Measurements from ENCODE around the gene PARP3. TPM values are rescaled to one million over a fixed set of nuclear protein-coding genes. Genes with fewer than 3 reads are reported as not detected.
A peak's percentile ranks its signal among the peaks of the same experiment; 100 is the strongest.
"Not testable (repeated sequence)": the region's sequence is repeated elsewhere in the genome, so short reads cannot be mapped to it uniquely, and the experiment has no call there.

The PARP3 gene
- total RNA-seq, 4 donors from 2014 or later: 5.1 to 22.4 (median 11.4) TPM

DNA sequence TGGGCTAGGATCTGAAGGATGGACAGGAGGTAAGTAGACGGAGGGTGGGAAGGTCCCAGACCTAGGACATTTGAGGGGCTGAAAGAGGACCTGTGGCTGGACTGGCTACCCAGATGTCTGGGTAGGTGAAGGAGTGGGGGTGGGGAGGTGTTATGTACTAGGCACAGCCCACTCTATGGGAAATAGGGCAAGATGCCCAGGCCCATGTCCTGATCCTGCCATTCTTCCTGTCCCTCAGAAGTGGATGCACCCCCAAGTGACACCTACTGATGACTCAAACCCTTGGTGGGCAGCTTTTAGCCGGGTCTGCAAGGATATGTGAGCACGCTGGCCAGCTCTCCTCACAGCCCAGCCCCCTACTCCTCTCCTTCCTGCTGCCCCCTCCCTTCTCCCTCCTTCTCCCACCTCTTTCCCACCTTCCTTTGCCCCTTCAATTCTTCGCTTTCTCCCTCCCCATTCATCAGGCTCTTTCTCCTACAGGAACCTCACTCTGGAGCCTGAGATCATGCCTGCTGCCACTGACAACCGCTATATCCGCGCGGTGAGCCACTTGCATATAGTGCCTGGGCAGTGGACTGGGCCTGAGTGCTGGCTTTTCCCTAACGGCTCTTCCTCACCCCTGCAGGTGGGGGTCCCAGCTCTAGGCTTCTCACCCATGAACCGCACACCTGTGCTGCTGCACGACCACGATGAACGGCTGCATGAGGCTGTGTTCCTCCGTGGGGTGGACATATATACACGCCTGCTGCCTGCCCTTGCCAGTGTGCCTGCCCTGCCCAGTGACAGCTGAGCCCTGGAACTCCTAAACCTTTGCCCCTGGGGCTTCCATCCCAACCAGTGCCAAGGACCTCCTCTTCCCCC is 46.4 kb downstream of the PARP3 start:
- no peak overlapping the region for H3K4me3 ChIP-seq
- H3K9me3 ChIP-seq: no peaks in the 10 kb centered on the region
- DNase-seq: no peak
- no peaks in the 10 kb centered on the region for H3K36me3 ChIP-seq
- H3K27me3 ChIP-seq: no peaks in the 10 kb centered on the region
- TF ChIP-seq POLR2A (IDR thresholded peaks at IDR 0.05) (no peak), CTCF (IDR thresholded peaks at IDR 0.05) (no peak)
- no peak overlapping the region for H3K27ac ChIP-seq
- intact Hi-C loops (cut with DNase I; ENCODE audit: low total_unique reads): no loop called here
- H3K4me1 ChIP-seq: peaks cover 0 to 8% of the 10 kb centered on the region in 2 donors

DNA sequence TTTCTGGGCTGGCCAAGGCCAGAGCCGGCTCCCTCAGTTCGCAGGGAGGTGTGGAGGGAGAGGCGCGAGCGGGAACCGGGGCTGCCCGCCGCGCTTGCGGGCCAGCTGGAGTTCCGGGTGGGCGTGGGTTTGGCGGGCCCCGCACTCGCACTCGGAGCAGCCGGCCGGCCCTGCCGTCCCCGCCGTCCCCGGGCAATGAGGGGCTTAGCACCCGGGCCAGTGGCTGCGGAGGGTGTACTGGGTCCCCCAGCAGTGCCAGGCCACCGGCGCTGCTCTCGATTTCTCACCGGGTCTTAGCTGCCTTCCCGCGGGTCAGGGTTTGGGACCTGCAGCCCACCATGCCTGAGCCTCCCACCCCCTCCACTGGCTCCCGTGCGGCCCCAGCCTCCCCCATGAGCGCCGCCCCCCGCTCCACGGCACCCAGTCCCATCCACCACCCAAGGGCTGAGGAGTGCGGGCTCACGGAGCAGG is 48.4 kb downstream of the PARP3 start:
- H3K36me3 ChIP-seq; DNase-seq; H3K27ac ChIP-seq; intact Hi-C loops (cut with DNase I; ENCODE audit: low total_unique reads); H3K4me1 ChIP-seq; H3K27me3 ChIP-seq; H3K9me3 ChIP-seq; H3K4me3 ChIP-seq: not testable (repeated sequence)

- intact Hi-C loops (cut with DNase I; ENCODE audit: low total_unique reads): no loop called here
- DNase-seq: no peak
- no peaks in the 10 kb centered on the region for H3K36me3 ChIP-seq
- no peak overlapping the region for H3K27ac ChIP-seq
- no peaks in the 10 kb centered on the region for H3K9me3 ChIP-seq
- peaks cover 0 to 6% of the 10 kb centered on the region in 2 donors for H3K4me1 ChIP-seq
- H3K4me3 ChIP-seq: no peak overlapping the region
- H3K27me3 ChIP-seq: no peaks in the 10 kb centered on the region
- TF ChIP-seq CTCF (IDR thresholded peaks at IDR 0.05): no peak
- no peak for TF ChIP-seq POLR2A (IDR thresholded peaks at IDR 0.05)
These were observed 50.0 kb downstream of the PARP3 start for GRCh38 chr3:51992017-51992682.

DNA sequence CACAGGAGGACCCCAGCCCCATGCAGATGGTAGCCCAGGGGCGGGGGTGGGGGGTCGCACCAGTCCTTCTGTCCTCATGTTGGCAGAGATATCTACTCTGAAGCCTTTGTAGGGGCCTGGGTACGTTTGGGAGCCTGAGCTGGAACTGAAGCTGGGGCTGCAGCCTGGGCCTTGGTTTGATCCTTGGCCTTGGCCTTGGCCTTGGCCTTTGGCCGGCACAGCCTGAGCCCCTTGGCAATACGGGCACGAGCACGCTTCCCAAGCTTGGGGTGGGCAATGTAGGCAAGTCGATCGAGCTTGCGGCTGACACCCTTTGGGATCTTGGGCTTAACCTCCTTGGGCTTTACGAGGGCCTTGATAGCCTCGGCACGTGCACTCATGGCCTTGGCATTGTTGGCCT is 51.5 kb downstream of the PARP3 start:
- H3K4me1 ChIP-seq; DNase-seq; H3K4me3 ChIP-seq; H3K36me3 ChIP-seq; H3K9me3 ChIP-seq; H3K27ac ChIP-seq; H3K27me3 ChIP-seq; intact Hi-C loops (cut with DNase I; ENCODE audit: low total_unique reads): not testable (repeated sequence)

GRCh38 chr3:51994530-51994929 is 52.4 kb downstream of the PARP3 start:
- Histone ChIP-seq H3K27me3 (no peaks in the 10 kb centered on the region), H3K27ac (peak overlapping the region in 1 of 2 donors; percentile 87), H3K4me3 (no peak overlapping the region), H3K36me3 (no peaks in the 10 kb centered on the region), H3K9me3 (no peaks in the 10 kb centered on the region), H3K4me1 (peaks cover 0 to 6% of the 10 kb centered on the region in 2 donors)
- intact Hi-C loops (cut with DNase I; ENCODE audit: low total_unique reads): no loop called here
- DNase-seq: no peak
- TF ChIP-seq CTCF (IDR thresholded peaks at IDR 0.05): no peak
- TF ChIP-seq POLR2A (IDR thresholded peaks at IDR 0.05): no peak

Data from uterus (tissue), 4 donors.